ENCODE measurements around the gene RNF144A. TPM values are rescaled to one million over a fixed set of nuclear protein-coding genes. Genes with fewer than 3 reads are reported as not detected.
A peak's percentile ranks its signal among the peaks of the same experiment; 100 is the strongest.

The RNF144A gene
- total and polyA plus RNA-seq, 2 of the 13 experiments (the other 11 are each of a cell fraction or from before 2014, with no cell fraction given) = 13.9 to 16.5 TPM

GRCh38 chr2:6995391-6996097 is 78.3 kb downstream of the RNF144A start:
- TF ChIP-seq MAFG (CRISPR knock-in tag; IDR thresholded peaks at IDR 0.05) = no peak
- TF ChIP-seq FOXC1 (CRISPR knock-in tag; IDR thresholded peaks at IDR 0.05; ENCODE audit: borderline replicate concordance) = no peak
- TF ChIP-seq, protein P1, sequence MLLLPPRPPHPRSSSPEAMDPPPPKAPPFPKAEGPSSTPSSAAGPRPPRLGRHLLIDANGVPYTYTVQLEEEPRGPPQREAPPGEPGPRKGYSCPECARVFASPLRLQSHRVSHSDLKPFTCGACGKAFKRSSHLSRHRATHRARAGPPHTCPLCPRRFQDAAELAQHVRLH (CRISPR knock-in tag; IDR thresholded peaks at IDR 0.05; ENCODE audit: borderline replicate concordance, low read depth) = no peak
- TF ChIP-seq KLF15 (CRISPR knock-in tag; IDR thresholded peaks at IDR 0.05; ENCODE audit: borderline replicate concordance) = no peak
- TF ChIP-seq TERF1 (CRISPR knock-in tag; IDR thresholded peaks at IDR 0.05) = no peak
- TF ChIP-seq FOXO4 (CRISPR knock-in tag; conservative IDR thresholded peaks at IDR 0.05) = 0 out of 2 replicates have a peak, but pooled peaks have one; percentile 78
- no peak for TF ChIP-seq JDP2 (CRISPR knock-in tag; IDR thresholded peaks at IDR 0.05; ENCODE audit: borderline replicate concordance)
- TF ChIP-seq, protein P2, sequence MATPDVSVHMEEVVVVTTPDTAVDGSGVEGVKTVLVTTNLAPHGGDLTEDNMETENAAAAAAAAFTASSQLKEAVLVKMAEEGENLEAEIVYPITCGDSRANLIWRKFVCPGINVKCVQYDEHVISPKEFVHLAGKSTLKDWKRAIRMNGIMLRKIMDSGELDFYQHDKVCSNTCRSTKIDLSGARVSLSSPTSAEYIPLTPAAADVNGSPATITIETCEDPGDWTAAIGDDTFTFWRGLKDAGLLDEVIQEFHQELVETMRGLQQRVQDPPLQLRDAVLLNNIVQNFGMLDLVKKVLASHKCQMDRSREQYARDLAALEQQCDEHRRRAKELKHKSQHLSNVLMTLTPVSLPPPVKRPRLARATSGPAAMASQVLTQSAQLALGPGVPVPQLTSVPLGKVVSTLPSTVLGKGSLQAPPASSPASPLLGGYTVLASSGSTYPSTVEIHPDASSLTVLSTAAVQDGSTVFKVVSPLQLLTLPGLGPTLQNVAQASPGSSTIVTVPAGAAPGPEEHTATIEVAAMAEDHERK (CRISPR knock-in tag; IDR thresholded peaks at IDR 0.05; ENCODE audit: low read depth) = no peak
- 91% methylated on average over 11 of the region's 11 CpGs for WGBS (ENCODE audit: low lambda C conversion rate)

More at GRCh38 chr2:6995391-6996097, 78.3 kb downstream of the RNF144A start:
- intact Hi-C loops (cut with micrococcal nuclease; ENCODE audit: unreplicated experiment) = no loop called here
- H3K27me3 ChIP-seq (ENCODE audit: control insufficient read depth in 1 of 2, insufficient read depth in 2 of 2, low read length in 2 of 2) = no peaks in the 10 kb centered on the region
- no peaks in the 10 kb centered on the region for H3K9me3 ChIP-seq (ENCODE audit: low read length)
- no peak overlapping the region for H2AFZ ChIP-seq (ENCODE audit: low read length)
- no peaks in the 10 kb centered on the region for H3K79me2 ChIP-seq (ENCODE audit: insufficient read depth, low read length)
- no peaks in the 10 kb centered on the region for H3K36me3 ChIP-seq (replicated peaks in 1 of 2; ENCODE audit: control insufficient read depth in 1 of 2, insufficient read depth in 2 of 2, low read length in 2 of 2)
- H3K4me1 ChIP-seq (ENCODE audit: insufficient read depth, low read length) = no peaks in the 10 kb centered on the region
- in situ Hi-C loops (cut with HindIII; ENCODE audit: extremely low pct_ligation_motif_present, low pct_unique_long_range_greater_than_20kb) = no loop called here
- no peak for ATAC-seq
- no peak for FAIRE-seq
- H3K27ac ChIP-seq (ENCODE audit: extremely low read length, insufficient read depth, low read length) = no peak overlapping the region
- H3K4me2 ChIP-seq (ENCODE audit: low read depth, low read length) = no peak overlapping the region
- no TSS peak for BruUV-seq (replicated peaks)
- ChIA-PET POLR2A (no interaction called here), CTCF (ENCODE audit: low intra/inter-chr PET ratio, low total read pairs) (no interaction called here)
- H3K9ac ChIP-seq (ENCODE audit: insufficient read depth, low read depth, low read length) = no peak overlapping the region
- DNase-seq (ENCODE audit: low spot score) = no peak
- H3K4me3 ChIP-seq (replicated peaks in 1 of 3; ENCODE audit: insufficient read depth in 1 of 3, low read depth in 2 of 3, low read length in 3 of 3) = no peak overlapping the region
- no peaks in the 10 kb centered on the region for H4K20me1 ChIP-seq (ENCODE audit: insufficient read depth, low read length)

All from HepG2 (cell line).